NK-92 treated with Interleukin-12 subunit alpha and Interleukin-12 subunit beta, amount 100 ng/mL, for 24 hours (cell line): ENCODE results near the gene RRP9.

ENCODE experiments used
- DNase-seq: peaks from one replicate; lab custom pipeline; 2025; lab: John Stamatoyannopoulos, UW

RRP9 gene

DNA sequence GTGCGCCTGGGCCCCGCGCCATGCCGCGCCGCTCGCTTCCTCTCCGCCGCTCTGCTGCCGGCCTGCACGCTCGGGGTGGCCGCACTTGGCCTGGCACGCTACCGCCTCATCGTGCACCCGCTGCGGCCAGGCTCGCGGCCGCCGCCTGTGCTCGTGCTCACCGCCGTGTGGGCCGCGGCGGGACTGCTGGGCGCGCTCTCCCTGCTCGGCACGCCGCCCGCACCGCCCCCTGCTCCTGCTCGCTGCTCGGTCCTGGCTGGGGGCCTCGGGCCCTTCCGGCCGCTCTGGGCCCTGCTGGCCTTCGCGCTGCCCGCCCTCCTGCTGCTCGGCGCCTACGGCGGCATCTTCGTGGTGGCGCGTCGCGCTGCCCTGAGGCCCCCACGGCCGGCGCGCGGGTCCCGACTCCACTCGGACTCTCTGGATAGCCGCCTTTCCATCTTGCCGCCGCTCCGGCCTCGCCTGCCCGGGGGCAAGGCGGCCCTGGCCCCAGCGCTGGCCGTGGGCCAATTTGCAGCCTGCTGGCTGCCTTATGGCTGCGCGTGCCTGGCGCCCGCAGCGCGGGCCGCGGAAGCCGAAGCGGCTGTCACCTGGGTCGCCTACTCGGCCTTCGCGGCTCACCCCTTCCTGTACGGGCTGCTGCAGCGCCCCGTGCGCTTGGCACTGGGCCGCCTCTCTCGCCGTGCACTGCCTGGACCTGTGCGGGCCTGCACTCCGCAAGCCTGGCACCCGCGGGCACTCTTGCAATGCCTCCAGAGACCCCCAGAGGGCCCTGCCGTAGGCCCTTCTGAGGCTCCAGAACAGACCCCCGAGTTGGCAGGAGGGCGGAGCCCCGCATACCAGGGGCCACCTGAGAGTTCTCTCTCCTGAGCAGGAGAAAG is 14.4 kb upstream of the RRP9 start:
- DNase-seq, result no peak

DNA sequence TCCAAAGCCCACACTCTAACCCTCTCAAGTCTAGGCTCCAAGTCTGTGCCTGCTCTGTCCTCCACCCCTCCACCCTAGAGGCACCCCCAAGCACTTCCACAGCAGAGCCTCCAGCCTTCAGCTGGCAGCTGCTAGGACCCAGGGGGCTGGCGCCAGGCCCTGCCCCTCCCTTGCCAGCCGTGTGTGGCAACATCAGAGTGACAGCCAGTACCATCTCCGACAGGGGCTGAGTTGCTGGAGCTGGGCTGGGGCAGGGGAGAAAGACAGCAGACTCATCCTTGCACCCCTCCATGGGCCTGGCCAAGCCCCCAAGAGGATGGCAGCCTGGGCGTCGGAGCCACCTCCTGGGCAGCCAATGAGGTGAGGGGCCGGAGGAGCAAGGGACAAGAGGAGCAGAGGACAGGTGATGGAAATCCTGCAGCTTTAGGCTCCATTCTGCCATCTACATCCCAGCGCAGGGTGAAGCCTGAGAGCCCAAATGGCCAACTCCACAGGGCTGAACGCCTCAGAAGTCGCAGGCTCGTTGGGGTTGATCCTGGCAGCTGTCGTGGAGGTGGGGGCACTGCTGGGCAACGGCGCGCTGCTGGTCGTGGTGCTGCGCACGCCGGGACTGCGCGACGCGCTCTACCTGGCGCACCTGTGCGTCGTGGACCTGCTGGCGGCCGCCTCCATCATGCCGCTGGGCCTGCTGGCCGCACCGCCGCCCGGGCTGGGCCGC is 13.6 kb upstream of the RRP9 start, which contains the start of gene GPR62:
Gene GPR62 (plus strand): TSS at position 207 of the 718 bp plus-strand sequence. CDS start 272 bp downstream, at position 479.
- DNase-seq, result no peak

DNA sequence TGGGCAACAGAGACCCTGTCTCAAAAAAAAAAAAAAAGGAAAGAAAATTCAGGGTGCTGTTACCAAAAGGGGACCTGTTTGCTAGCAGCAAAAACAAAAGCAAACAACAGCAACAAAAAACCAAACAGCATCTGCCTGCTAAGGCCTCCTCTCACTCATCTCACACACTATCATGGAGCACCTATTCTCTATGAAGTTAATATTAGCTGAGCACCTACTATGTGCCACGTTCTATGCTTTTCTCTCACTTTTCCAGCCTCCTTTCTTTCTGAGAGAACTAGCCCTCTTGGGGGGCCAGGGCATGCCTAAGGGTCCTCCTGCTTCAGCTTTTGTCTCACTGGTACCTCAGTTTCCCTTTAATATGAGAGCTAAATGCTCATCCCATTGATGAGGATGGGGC is 13.0 kb upstream of the RRP9 start:
- DNase-seq, result no peak

DNA sequence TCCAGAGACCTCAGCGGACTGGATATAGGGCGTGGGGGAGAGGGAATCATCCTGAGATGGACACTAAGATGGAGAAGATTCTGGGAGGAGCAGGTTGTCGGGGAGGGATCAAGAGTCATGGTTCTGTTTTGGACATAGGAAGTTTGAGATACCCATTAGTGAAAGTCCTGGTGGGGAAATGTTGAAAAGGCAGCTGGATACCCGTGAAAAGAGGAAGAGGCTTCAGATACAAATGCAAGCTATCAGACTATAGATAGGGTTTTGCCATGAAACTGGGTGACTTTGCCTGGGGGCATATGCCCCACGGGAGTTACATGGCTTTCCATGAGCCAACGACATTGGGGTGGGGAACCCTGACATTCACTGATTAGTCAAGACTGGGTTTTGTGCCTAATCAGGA is 12.4 kb upstream of the RRP9 start:
- no peak for DNase-seq

DNA sequence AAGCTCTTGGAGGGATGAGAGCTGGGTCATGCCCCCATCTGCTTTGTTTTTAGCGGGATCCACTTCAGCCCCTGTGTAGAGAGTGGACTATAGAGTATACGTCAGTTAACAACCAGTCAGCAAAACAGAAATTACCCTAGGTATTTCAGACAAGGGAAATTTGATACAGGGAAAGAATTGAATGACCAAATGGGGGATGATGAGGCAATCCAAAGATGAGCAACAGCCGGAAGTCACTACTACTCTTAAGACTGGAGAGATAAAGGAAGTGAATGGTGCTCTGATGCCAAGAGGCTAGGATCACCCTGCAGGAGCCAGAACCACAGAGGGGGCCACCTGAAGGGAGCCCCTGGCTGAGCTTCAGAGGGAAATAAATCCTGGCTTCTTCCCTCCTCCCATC is 11.7 kb upstream of the RRP9 start:
- DNase-seq, result no peak

DNA sequence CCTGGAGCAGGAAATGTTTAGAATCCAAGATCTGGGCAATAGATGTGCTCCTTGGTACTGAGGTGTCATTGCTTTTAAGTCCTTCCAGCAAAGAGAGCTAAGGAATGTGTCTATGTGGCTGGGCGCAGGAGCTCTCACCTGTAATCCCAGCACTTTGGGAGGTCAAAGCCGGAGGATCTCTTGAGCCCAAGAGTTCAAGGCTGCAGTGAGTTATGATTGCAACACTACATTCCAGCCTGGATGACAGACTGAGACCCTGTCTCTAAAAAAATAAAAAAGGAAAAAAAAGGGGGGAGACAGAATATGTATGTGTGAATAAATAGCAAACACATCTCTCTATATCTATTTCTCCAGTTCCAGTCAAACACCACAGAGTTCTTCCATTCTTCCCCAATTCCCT is 9.2 kb upstream of the RRP9 start:
- DNase-seq, result no peak

DNA sequence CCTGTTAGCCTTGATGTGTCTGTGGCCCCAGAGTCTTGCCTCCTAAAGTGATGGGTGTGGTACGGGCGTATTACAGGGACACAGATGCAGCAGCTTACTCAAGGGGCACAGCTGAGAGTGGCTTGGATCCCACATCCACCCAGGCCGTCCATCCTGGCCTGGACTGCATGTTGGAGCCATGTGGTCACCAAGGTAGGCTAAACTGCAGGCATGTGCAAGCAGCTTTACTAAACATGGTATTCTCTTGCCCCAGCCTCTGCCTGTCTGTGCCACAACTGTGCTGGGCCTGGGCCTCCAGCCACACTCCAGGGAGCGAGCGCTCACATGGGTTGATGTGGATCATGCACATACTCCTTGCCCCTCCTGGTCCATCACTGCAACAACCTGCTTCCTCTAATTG is 7.4 kb upstream of the RRP9 start:
- no peak for DNase-seq

DNA sequence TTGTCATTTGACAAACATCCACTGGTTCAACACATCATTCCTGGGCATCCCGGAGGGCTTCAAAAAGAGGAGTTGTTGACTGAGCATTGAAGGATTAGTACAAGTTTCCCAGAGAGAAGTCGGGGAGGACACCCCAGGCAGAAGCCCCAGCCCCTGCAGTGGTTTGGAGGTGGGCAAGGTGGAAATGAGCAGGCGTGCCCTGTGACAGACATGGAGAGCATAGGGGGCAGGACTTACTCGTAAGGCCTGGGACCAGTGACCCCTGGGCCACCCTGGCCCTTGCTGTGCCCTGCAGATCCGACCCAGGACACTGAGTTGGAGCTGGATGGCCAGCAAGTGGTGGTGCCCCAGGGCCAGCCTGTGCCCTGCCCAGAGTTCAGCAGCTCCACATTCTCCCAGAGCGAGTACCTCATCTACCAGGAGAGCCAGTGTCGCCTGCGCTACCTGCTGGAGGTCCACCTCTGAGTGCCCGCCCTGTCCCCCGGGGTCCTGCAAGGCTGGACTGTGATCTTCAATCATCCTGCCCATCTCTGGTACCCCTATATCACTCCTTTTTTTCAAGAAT is 6.4 kb upstream of the RRP9 start:
- DNase-seq, result no peak

DNA sequence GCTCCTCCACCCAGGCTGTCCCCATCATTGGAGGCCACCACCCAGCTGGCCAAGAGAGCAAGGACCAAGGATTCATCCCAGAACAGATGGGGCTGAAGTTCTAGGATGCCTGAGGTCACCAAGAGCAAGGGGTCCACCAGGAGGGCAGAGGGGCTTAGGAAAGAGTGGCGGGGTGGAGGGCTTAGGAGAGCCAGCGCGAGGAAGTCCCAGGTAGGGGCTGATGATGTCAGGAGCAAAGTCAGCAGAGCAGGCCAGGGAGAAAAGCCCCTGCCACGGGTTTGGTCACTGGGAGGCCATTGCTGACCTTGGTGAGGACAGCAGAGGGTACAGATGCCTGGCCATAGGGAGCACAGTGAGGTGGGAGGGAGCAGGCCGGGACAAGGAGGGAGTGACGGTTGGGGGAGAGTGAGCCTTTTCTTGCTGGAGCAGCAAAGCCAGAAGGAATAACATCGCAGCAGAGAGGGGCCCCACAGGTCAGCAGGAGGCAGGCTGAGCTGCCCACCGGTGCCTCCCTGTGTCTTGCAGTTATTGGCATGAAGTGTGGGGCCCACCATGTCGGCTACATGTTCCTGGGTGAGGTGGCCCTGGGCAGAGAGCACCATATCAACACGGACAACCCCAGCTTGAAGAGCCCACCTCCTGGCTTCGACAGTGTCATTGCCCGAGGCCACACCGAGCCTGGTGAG is 5.7 kb upstream of the RRP9 start:
- DNase-seq, result no peak

DNA sequence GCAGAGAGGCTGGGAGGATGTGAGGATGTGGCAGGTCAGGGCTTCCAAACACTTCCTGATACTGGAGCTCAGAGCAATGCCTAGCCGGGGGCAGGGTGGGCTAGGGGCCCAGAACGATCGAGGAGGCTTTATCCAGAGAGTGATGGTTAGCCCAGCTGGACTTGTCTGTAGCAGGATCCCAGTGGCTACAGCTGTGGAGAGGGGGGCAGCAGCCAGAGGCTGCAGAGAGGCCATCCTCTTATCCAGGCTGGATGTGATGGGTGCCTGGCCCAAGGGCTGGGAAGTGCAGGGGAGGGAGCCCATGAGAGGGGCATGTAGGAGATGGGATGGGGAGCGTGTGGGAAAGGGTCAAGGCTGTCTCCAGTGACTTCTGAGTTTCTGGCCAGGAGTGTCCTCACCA is 5.1 kb upstream of the RRP9 start:
- DNase-seq, result no peak

DNA sequence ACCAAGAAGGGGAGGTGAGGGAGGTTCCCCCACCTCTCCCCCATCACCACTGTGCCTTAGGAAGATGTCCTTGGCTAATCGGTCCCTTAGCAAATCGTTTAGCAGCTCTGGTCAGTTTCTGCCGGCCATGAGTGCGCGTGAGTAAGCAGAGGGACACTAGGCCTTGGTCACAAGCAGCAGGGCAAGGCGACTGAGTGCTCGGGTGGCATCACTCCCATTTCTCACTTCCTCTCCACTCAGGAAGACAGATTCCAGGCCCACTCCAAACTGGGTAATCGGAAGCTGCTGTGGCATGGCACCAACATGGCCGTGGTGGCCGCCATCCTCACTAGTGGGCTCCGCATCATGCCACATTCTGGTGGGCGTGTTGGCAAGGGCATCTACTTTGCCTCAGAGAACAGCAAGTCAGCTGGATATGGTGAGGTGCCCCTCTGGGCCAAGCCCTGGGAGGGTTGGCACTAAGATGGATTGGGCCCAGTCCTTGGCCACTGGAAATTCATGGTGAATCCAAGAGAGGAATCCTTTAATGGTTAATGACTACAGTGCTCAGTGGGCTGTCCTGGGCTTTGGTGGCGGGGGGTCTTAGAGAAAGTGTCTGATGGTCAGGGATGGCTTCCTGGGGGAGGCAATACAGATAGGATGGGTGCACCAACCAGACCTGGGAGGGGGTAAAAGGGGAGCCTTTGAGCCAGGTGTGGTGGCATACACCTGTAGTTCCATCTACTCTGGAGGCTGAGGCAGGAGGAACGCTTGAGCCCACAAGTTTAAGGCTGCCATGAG is 4.4 kb upstream of the RRP9 start:
- no peak for DNase-seq

DNA sequence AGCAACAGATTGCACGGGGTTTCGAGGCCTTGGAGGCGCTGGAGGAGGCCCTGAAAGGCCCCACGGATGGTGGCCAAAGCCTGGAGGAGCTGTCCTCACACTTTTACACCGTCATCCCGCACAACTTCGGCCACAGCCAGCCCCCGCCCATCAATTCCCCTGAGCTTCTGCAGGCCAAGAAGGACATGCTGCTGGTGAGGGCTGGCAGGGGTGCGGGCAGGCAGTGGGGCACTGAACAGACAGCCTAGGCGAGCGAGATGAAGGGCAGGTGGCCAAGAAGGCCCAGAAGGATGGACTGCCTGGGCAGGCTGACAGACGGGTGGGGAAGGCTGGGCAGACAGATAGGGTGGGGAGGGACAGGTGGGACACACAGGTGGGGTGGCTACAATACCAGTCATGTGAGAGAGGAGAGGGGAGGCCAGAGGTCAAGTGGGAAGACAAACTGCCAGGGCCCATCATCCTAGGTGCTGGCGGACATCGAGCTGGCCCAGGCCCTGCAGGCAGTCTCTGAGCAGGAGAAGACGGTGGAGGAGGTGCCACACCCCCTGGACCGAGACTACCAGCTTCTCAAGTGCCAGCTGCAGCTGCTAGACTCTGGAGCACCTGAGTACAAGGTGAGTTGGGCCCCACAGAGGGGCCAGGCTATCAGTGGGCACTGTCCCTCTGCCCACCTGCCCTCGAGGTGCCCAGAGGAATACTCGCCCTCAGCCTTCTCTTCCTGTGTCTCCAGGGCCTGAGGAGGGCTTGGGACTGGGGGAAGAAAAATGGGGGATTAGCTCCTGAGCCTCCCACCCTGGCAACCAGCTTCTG is 3.5 kb upstream of the RRP9 start:
- DNase-seq, result no peak

DNA sequence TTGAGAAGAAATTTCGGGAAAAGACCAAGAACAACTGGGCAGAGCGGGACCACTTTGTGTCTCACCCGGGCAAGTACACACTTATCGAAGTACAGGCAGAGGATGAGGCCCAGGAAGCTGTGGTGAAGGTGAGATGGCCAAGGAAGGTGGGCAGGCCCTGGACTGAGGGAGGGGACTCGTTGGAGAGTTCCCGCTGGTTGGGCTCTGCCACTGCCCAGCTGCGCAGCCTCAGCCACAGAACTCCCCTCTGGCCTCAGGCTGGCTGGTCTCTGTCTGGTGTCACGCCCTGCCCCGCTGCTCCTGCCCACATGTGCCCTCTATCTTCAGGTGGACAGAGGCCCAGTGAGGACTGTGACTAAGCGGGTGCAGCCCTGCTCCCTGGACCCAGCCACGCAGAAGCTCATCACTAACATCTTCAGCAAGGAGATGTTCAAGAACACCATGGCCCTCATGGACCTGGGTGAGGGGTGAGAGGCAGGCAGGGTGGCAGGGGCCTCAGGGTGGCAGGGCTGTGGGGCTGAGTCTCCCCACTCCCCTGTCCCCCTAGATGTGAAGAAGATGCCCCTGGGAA is 2.8 kb upstream of the RRP9 start:
- DNase-seq, result no peak

DNA sequence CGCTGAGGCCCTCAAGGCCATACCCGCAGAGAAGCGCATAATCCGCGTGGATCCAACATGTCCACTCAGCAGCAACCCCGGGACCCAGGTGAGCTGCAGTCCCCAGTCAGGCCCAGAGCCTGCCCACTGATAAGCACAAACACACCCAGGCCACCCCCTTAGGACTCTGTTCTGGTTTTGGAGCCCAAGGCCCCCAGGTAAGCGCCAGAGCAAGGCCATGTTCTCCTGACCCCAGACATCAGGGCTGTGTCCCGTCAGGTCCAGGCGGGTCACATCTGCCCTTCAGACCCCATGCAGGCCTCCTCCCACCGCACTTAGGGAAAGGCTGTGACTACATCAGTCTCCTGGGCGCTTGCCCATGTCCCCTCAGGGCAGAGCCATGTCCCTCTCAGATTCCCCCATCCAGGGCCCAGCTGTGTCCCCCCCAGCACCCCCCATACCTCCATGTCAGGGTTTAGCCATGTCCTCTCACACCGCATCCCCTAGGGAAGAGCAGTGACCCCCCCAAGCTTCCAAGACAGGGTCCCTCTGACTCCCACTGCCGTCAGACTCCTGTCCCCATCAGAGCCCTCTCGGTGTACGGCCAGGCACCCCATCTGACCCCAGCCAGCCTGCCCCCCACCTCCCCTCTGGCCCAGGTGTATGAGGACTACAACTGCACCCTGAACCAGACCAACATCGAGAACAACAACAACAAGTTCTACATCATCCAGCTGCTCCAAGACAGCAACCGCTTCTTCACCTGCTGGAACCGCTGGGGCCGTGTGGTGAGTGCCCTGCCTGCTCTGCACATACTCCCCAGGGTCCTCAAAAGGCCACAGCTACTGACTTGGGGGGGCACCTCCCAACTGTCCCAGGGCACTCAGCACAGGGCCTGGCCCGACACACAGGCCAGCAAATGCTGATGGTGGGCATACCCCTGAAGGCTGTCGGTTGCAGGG is 2.0 kb upstream of the RRP9 start:
- no peak for DNase-seq

DNA sequence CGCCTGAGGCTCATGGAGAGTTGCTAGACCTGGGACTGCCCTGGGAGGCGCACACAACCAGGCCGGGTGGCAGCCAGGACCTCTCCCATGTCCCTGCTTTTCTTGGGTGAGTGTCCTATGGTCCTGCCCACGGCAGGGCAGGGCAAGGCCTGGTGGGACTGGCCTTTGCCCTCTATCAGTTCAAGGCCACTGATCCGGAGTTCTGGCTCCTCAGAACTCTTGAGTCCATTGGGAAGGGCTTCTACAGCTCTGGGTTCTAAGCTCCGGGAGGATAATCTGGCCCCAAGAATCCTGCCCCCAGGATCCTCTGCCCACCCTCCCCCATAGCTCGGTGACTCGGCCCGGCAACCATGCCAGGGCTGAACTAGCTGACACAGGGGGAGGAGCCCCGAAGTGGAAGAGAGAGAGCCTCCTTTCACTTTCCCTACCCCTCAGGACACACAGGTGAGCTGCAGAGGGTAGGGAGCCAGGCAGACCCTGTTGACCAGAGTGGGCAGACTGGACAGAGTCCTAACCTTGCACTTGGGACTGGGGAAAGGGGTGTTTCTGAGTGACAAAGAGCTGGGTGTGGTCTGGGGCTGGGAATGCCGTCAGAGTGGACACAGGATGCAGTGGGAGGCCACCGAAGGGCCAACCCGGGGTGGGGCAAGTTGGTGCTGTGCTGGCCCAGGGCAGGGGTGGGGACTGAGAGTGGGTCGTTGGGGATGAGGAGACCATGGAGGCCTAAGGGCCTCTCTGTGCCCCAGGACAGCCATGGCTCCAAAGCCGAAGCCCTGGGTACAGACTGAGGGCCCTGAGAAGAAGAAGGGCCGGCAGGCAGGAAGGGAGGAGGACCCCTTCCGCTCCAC is 1.1 kb upstream of the RRP9 start:
- DNase-seq, result no peak

DNA sequence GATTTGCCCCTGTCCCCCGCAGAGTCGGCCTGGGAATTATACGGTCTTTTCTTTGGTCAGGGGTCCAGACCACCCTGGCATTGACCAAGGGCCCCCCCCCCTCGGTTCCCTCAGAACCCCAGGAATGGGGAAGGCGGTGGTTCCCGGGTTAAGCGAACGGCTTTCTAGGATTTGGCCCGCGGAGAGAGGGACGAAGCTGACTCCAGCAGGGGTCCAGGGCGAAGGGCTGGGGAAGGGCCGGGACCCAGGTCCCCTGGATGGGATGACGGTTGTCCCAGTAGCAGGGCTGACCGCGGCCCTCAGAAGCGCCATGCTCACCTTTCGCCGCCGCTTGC is 274 bp downstream of the RRP9 start:
- DNase-seq, result no peak

DNA sequence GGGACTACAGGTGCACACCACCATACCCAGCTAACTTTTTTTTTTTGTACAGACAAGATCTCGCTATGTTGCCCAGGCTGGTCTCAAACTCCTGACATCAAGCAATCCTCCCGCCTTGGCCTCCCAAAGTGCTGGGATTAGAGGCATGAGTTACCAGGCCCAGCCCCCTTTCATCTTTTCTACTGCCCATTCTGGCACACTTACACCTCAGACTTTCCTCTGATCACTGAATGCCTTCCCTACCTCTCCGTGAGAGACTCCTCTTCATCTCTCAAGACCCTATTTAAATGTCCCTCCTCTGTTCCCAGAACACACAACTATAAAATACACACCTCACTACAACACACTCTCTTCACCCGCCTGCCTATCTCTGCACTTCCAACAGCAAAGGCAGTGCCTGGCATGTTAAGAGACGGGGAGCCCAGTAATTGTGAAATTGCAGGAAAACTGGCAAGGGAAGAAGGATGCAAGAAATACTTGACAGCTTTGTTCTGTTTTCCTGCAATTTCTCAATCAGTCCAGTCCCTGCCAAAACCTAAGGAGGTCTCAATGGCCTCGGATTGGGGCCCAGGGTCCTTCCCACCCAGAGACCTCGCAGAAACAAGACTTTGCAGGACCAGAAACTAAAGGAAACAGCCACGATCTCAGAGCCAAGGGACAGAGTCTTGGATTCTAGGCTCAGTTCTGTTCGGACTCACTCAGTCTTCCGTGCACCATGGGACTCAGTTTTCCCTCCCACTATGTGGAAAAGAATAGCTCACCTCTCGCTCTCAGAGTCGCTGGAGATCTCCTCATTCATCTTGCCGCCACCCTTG is 849 bp downstream of the RRP9 start:
- DNase-seq, result no peak
